Panc1 (cell line): Measurements from ENCODE around the gene CRYAA. TPM values are rescaled to one million over a fixed set of nuclear protein-coding genes. Genes with fewer than 3 reads are reported as not detected.

ENCODE experiments used
- ATAC-seq: fragments of 200-7000 bp; cut with Tn5 transposase; 2 replicates; pipeline ENCODE4 v1.9.1; 2020; ENCODE audit warnings: mild to moderate bottlenecking, moderate library complexity
- BruUV-seq: library from RNA; stranded (reverse); fragments of 400-500 nt; replicated peaks from 2 replicates; lab custom pipeline; 2021; lab: Mats Ljungman, UMichigan
- CTCF ChIA-PET: fragments of 300-600 bp; sonication (Branson Sonifier 250); formaldehyde crosslinking; loops from one replicate; lab custom pipeline; 2022; ENCODE audit warnings: antibody characterized with exemption; lab: Charles Lee
- POLR2A ChIA-PET: fragments of 300-600 bp; sonication (Branson Sonifier 250); formaldehyde crosslinking; loops from one replicate; lab custom pipeline; 2022; ENCODE audit warnings: antibody characterized with exemption; lab: Charles Lee
- DNase-seq: peaks from one replicate; pipeline ENCODE4 v3.0.0-alpha.2; 2010; ENCODE audit warnings: low read depth, low spot score
- H3K27ac ChIP-seq: 2 replicates; pipeline ENCODE4 v1.5.1; 2011; ENCODE audit warnings: mild to moderate bottlenecking, low read length, inconsistent platforms
- H3K27me3 ChIP-seq: fragments of 200-500 bp; sonication (Bioruptor generic); 2 replicates; pipeline ENCODE4 v1.6.0; 2014; ENCODE audit warnings: low read length, inconsistent platforms; ENCODE audit not compliant: control insufficient read depth, insufficient read depth
- H3K36me3 ChIP-seq: fragments of 200-500 bp; sonication (Bioruptor generic); 2 replicates; pipeline ENCODE4 v1.5.1; 2014; ENCODE audit warnings: inconsistent platforms, mild to moderate bottlenecking, low read length, moderate library complexity; ENCODE audit not compliant: control insufficient read depth, insufficient read depth
- H3K4me1 ChIP-seq: 2 replicates; pipeline ENCODE4 v1.5.1; 2011; ENCODE audit warnings: inconsistent platforms, mild to moderate bottlenecking, low read length, moderate library complexity; ENCODE audit not compliant: control insufficient read depth, insufficient read depth
- H3K4me3 ChIP-seq, 2 experiments: 2 replicates each; pipeline ENCODE4 v1.5.1; 2011 to 2012; ENCODE audit warnings: low read depth in 2 of 2, low read length in 2 of 2, mild to moderate bottlenecking in 2 of 2, inconsistent platforms in 1 of 2, moderate library complexity in 1 of 2
- H3K9me3 ChIP-seq: fragments of 200-500 bp; sonication (Bioruptor generic); 2 replicates; pipeline ENCODE4 v1.5.1; 2014; ENCODE audit warnings: low read depth, mild to moderate bottlenecking, inconsistent platforms, low read length, moderate library complexity; ENCODE audit not compliant: control insufficient read depth, insufficient read depth
- POLR2AphosphoS5 ChIP-seq: IDR thresholded peaks from 2 replicates; pipeline ENCODE4 v1.6.1; 2012; ENCODE audit warnings: mild to moderate bottlenecking, low read depth, low read length, moderate library complexity
- SIN3A ChIP-seq: IDR thresholded peaks from 2 replicates; pipeline ENCODE4 v1.6.1; 2012; ENCODE audit warnings: low read depth, mild to moderate bottlenecking, low read length, moderate library complexity, borderline replicate concordance; ENCODE audit not compliant: insufficient read depth
- TCF7L2 ChIP-seq: IDR thresholded peaks from 2 replicates; pipeline ENCODE4 v1.6.1; 2011; ENCODE audit warnings: mild to moderate bottlenecking, low read depth, low read length, inconsistent platforms
- in situ Hi-C: cut with HindIII; loops from 2 replicates; pipeline ENCODE4 v1.10.0; 2016; ENCODE audit warnings: low sequenced_read_pairs, low pct_unique_long_range_greater_than_20kb
- intact Hi-C: fragments of 100-400 bp; cut with micrococcal nuclease; formaldehyde crosslinking; loops from one replicate; pipeline ENCODE4 v1.10.0; 2022; ENCODE audit not compliant: unreplicated experiment
- total RNA-seq: library from RNA; stranded (reverse); gene quantifications from one replicate; pipeline ENCODE4 v1.2.1, GENCODE V29; 2021; ENCODE audit not compliant: unreplicated experiment
- TF ChIP-seq, protein P1 (sequence below), 2 experiments: IDR thresholded peaks; 2 replicates each; pipeline ENCODE4 v1.6.1; 2011 to 2012; ENCODE audit warnings: low read depth in 2 of 2, control low read depth in 1 of 2, low read length in 1 of 2, mild to moderate bottlenecking in 1 of 2, moderate library complexity in 1 of 2; ENCODE audit not compliant: insufficient read depth in 1 of 2
- TF ChIP-seq, protein P2 (sequence below): fragments of 450-650 bp; IDR thresholded peaks from 2 replicates; pipeline ENCODE4 v1.5.1; 2017; ENCODE audit warnings: mild to moderate bottlenecking

The CRYAA gene
- total RNA-seq, 1 experiment from 2014 or later = 2.1 TPM

DNA sequence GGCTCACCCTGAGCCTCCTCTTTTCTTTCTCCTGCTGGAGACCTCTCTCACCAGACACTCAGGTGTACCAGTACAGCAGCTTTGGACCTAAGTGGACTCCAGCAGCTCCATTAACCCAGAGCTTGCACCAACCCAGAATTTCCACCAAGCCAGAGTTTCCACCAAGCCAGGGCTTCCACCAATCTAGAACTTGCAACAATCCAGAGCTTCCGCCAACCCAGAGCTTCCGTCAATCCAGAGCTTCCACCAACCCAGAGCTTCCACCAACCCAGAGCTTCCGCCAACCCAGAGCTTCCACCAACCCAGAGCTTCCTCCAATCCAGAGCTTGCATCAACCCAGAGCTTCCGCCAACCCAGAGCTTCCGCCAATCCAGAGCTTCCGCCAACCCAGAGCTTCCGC lies 23.2 kb downstream of the CRYAA start:
- ChIA-PET POLR2A (no interaction called here), CTCF (no interaction called here)
- no peak for TF ChIP-seq TCF7L2
- TF ChIP-seq SIN3A = no peak
- TF ChIP-seq, protein P1, sequence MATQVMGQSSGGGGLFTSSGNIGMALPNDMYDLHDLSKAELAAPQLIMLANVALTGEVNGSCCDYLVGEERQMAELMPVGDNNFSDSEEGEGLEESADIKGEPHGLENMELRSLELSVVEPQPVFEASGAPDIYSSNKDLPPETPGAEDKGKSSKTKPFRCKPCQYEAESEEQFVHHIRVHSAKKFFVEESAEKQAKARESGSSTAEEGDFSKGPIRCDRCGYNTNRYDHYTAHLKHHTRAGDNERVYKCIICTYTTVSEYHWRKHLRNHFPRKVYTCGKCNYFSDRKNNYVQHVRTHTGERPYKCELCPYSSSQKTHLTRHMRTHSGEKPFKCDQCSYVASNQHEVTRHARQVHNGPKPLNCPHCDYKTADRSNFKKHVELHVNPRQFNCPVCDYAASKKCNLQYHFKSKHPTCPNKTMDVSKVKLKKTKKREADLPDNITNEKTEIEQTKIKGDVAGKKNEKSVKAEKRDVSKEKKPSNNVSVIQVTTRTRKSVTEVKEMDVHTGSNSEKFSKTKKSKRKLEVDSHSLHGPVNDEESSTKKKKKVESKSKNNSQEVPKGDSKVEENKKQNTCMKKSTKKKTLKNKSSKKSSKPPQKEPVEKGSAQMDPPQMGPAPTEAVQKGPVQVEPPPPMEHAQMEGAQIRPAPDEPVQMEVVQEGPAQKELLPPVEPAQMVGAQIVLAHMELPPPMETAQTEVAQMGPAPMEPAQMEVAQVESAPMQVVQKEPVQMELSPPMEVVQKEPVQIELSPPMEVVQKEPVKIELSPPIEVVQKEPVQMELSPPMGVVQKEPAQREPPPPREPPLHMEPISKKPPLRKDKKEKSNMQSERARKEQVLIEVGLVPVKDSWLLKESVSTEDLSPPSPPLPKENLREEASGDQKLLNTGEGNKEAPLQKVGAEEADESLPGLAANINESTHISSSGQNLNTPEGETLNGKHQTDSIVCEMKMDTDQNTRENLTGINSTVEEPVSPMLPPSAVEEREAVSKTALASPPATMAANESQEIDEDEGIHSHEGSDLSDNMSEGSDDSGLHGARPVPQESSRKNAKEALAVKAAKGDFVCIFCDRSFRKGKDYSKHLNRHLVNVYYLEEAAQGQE (IDR thresholded peaks at IDR 0.05; ENCODE audit: insufficient read depth in 1 of 2, low read depth in 2 of 2, low read length in 1 of 2) = no peak
- TF ChIP-seq, protein P2, sequence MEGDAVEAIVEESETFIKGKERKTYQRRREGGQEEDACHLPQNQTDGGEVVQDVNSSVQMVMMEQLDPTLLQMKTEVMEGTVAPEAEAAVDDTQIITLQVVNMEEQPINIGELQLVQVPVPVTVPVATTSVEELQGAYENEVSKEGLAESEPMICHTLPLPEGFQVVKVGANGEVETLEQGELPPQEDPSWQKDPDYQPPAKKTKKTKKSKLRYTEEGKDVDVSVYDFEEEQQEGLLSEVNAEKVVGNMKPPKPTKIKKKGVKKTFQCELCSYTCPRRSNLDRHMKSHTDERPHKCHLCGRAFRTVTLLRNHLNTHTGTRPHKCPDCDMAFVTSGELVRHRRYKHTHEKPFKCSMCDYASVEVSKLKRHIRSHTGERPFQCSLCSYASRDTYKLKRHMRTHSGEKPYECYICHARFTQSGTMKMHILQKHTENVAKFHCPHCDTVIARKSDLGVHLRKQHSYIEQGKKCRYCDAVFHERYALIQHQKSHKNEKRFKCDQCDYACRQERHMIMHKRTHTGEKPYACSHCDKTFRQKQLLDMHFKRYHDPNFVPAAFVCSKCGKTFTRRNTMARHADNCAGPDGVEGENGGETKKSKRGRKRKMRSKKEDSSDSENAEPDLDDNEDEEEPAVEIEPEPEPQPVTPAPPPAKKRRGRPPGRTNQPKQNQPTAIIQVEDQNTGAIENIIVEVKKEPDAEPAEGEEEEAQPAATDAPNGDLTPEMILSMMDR = no peak
- no peak for TF ChIP-seq POLR2AphosphoS5
- no peak for DNase-seq
- H3K4me1 ChIP-seq = no peaks in the 10 kb centered on the region; the same call in 1 of the 2 replicates
- H3K27me3 ChIP-seq = no peaks in the 10 kb centered on the region
- no TSS peak for BruUV-seq
- in situ Hi-C loops = no loop called here
- no peaks in the 10 kb centered on the region for H3K36me3 ChIP-seq
- intact Hi-C loops = no loop called here
- H3K9me3 ChIP-seq = no peaks in the 10 kb centered on the region
- ATAC-seq = no peak
- H3K4me3 ChIP-seq = no peak overlapping the region
- no peak overlapping the region for H3K27ac ChIP-seq

DNA sequence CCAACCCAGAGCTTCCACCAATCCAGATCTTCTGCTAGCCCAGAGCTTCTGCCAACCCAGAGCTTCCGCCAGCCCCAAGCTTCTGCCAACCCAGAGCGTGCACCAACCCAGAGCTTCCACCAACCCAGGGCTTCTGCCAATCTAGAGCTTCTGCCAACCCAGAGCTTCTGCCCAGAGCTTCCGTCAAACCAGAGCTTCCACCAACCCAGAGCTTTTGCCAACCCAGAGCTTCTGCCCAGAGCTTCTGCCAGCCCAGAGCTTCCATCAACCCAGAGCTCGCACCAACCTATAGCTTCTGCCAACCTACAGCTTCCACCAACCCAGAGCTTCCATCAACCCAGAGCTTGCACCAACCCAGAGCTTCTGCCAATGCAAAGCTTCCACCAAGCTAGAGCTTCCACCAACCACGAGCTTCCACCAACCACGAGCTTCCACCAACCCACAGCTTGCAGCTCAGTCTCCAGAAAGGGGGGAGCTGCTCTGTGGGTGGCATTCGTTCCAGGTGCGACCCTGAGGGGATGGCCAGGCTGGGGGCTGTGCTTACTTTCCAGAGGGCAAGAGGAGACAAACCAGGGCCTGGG lies 23.8 kb downstream of the CRYAA start:
- Histone ChIP-seq H3K4me1 (no peaks in the 10 kb centered on the region; the same call in 1 of the 2 replicates), H3K9me3 (no peaks in the 10 kb centered on the region), H3K36me3 (no peaks in the 10 kb centered on the region), H3K4me3 (no peak overlapping the region), H3K27ac (no peak overlapping the region), H3K27me3 (no peaks in the 10 kb centered on the region)
- DNase-seq (no peak), ATAC-seq (no peak)
- POLR2A ChIA-PET = no interaction called here
- CTCF ChIA-PET = no interaction called here
- BruUV-seq = no TSS peak
- intact Hi-C loops = no loop called here
- TF ChIP-seq POLR2AphosphoS5 (no peak), SIN3A (no peak), TCF7L2 (no peak)
- TF ChIP-seq, protein P2 = no peak
- TF ChIP-seq, protein P1 (IDR thresholded peaks at IDR 0.05; ENCODE audit: insufficient read depth in 1 of 2, low read depth in 2 of 2, low read length in 1 of 2) = no peak
- in situ Hi-C loops = no loop called here
